ENCODE results near the gene AMBRA1.
A peak's percentile ranks its signal among the peaks of the same experiment; 100 is the strongest.

The AMBRA1 gene

DNA sequence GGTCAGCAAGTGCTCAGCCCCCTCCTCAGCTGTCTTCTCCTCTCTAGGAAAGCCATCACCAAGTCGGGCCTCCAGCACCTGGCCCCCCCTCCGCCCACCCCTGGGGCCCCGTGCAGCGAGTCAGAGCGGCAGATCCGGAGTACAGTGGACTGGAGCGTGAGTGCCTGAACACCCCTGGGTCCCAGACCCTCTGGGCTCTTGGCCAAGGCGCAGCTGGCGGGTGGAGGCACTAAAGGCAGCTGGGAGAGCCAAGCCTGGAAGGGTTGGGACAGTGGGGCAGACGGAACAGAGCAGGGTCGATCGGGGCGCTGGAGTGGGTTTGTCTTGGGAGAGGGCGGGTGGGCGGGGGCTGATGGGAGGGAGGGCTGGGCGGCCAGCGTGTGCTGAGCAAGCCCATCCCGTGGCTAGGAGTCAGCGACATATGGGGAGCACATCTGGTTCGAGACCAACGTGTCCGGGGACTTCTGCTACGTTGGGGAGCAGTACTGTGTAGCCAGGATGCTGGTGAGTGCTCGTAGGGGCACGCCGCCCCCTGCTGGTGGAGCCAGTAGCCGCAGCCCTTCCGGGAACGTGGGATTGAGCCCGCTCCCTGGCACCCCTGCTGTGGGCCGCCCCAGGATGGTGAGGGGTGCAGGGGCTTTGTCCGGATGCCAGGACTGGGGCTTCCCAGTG is 226.4 kb downstream of the AMBRA1 start:
- peak; percentile 49 for DNase-seq (ENCODE audit: low spot score)

DNA sequence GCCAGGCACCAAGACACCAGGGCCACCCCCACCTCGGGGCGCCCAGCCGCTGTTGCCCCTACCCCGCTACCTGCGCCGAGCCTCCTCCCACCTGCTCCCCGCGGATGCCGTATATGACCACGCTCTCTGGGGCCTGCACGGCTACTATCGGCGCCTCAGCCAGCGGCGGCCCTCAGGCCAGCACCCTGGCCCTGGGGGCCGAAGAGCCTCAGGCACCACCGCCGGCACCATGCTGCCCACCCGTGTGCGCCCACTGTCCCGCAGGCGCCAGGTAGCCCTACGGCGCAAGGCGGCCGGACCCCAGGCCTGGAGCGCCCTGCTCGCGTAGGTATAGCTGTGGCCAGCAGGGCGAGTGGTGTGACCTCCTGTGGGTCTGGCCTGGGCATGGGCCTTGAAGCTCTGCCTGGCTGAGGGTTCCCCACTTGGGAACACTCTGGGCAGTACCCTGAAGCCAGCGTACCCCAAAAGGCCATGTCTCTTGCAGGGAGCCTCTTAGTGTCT is 227.1 kb downstream of the AMBRA1 start:
- DNase-seq (ENCODE audit: low spot score) = no peak

DNA sequence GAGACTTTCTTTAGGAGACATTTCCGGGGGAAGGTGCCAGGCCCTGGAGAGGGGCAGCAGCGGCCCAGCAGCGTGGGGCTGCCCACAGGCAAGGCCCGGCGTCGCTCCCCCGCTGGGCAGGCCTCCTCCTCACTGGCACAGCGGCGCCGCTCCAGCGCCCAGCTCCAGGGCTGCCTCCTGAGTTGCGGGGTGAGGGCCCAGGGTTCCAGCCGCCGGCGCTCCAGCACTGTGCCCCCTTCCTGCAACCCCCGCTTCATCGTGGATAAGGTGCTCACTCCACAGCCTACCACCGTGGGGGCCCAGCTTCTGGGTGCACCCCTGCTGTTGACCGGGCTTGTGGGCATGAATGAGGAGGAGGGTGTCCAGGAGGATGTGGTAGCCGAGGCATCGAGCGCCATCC is 227.6 kb downstream of the AMBRA1 start:
- no peak for DNase-seq (ENCODE audit: low spot score)

DNA sequence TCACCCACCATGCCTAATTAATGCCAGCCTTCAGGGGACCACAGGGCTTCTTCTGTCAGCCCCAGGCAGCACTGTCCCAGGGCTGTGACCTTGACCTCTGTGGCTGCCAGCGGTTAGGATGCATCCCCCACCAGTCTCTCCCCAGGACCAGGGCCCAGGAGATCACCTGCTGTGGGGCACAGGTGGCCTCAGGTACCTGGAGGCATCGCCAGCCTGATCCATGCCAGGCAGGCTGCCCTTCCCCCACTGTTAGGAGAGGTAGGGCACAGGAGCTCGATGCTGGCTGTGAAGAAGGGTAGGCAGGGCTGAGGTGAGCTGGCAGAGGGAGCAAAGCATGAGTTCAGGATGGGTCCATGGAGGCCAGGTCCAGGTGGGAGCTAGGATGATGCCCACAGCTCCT is 229.0 kb downstream of the AMBRA1 start:
- no peak for DNase-seq (ENCODE audit: low spot score)

DNA sequence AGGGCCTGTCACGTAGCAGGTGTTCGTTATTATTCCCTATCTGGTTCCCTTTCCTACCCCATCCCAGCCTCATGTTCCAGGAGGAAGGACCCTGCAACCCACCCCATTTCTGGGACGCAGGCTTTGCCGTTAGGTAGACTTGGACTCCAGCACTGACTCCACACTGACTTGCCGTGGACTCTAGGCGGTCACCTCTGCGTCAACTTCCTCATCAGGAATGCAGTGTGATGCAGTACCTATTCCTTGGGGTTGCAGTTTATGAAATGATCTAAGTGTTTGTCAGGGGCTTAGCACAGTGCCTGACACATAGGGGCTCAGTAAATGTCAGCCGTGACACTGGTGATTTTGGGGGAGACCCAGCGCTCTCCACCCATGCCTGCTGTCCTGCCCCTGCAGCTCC is 229.8 kb downstream of the AMBRA1 start:
- DNase-seq (ENCODE audit: low spot score) = no peak

DNA sequence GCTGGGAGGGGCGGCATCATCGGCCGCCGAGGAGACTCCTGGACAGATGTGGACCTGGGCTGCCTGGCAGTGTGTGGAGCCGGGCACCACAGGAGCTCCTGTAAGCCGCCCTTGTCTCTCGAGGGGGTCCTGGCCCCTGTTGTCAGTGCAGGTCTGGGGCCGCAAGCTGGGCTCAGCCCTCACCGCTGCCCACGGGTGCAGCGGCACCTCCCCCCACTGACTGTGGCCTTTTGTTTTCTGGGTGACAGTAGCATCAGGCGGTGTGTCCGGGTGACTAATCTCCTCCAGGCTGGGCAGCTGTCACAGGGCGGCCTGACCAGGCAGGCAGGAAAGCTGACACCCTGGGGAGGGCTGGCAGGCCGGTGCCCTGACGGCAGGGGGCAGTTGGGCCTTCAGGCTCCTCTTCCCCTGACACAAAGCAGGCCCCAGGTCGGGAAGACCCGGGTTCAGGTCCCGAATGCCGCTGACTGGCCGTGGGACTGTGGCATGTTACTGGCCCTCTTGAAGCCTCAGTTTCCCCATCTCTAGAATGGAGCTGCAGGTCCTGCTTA is 230.3 kb downstream of the AMBRA1 start:
- DNase-seq (ENCODE audit: low spot score) = no peak

DNA sequence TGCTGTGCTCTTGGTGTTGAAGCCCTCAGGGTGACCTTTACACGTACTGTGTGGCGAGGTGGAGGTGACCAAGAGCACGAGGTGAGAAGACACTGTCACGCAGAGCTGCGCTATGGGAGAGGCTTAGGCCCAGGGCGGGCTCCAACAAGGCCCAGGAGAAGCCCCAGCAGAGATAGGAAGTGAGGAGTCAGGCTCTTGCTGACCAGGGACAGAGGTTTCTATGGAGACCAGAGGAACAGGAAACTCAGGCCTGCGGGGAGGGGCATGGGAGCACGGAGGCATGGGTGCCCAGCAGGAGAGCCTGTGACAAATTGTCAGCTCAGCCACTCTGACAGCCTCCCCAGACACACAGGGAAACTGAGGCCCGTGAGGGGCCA is 230.8 kb downstream of the AMBRA1 start:
- no peak for DNase-seq (ENCODE audit: low spot score)

DNA sequence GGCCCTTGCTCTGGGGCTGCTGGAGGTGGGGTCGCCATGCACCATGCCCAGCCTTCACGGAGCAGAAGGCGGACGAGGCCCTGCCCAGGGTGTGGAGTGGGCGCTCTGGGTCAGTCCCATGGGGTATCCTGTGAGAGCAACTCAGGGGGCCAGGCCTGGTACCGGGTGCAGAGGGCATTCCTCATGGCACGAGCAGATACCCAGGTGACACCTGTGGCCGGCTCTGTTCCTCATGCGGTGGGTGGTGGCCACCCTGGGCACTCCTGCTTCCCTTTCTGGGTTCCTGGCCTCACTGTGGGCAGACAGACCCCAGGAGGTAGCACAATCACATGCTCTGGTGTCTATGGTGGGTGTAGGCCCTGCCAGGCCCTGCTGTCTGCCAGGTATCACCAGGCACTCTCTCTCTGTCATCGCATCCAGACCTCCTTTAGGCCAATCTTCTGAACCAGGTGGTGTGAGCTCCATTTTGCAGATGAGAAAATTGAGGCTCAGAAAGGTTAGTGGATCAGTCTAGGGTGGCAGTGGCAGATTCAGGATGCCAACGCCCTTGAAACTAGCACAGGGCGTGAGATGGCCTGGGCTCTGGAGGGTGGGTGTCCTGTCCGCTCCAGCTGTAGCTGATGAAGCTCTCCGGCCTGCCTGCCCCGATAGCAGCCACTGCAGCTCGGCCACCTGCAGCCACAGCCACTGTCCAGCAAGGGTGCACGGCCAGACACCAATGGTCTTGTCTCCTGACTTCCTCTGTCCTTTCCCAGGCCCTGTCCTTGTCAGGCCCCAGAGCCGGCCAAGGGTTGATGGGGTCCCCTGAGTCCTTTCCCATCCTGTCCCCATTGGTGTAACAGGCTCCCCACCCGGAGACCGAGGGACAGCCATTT is 231.4 kb downstream of the AMBRA1 start:
- DNase-seq (ENCODE audit: low spot score) = no peak

DNA sequence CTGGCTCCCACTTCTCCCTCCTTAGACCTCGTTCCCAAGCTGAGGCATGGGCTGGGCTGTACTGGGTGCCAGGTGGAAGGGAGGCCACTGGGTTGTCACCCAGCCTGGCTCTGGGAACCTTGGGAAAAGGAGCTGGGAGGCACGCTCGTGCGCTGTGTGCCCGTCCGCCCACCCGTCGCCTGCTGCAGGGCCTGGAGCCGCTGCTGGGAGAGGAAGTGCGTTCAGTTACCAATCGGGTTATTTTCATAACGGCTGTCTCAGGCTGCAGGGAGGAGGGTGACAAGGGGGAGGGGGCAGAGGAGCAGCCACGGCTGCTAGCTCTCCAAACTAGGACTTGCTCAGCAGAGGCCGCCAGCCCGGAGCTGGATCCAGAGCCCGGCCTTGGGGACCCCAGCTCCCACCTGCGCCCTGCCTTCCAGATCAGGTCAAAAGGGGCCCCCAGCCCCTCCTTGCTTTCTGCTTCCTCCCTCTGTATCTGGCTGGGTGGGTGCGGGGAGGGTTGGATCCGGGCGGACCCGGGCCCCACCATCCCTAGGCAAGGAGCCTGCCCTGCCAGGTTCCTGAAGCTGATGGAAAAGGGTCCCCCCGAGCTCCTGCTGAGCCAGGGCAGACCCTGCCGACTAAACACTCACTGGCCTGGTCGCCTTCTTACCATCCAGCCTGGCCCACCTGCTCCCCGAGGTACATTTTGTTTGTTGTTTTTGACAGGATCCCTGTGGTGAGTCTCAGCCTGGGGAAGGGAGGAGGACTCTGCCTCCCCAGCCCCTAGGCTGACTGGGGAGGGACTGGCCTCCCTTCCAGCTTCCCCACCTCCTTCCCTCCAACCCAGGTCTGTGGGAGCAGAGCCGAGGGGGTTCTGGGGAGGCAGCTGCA is 232.3 kb downstream of the AMBRA1 start:
- DNase-seq (ENCODE audit: low spot score) = peak; percentile 33

DNA sequence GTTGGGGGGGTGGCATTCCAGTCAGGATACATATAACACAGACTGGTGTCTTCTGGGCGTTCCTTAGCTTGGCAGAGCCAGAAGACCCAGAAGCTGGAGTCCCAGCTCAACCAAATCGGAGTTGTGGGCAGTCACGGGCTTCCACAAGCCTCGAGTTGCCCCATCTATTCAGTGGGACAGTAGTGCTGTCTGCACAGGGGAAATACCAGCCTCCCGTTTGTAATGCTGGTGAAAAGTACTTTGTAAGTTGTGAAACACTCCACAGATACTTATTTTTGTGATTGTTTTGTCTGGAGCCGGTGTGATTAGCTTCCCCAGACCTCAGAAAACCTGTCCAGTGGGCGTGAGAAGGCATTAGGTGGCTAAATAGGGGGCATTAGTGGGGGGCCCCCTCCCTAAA is 232.9 kb downstream of the AMBRA1 start:
- DNase-seq (ENCODE audit: low spot score) = no peak

DNA sequence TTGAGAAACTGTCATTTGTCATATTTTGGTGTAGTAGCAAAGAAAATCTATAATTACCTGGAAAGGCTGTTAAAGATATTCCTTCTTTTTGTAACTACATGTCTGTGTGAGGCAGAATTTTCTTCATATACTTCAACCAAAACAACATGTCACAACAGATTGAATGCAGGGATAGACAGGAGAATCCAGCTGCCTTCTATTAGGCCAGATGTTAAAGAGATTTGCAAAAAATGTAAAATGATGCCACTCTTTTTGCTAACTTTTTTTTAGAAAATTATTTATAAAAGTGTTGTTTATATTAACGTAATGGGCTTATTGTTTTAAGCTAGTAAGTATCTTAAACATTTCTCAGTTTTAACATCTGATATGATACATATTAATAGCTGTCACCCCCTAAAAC is 233.9 kb downstream of the AMBRA1 start:
- no peak for DNase-seq (ENCODE audit: low spot score)

DNA sequence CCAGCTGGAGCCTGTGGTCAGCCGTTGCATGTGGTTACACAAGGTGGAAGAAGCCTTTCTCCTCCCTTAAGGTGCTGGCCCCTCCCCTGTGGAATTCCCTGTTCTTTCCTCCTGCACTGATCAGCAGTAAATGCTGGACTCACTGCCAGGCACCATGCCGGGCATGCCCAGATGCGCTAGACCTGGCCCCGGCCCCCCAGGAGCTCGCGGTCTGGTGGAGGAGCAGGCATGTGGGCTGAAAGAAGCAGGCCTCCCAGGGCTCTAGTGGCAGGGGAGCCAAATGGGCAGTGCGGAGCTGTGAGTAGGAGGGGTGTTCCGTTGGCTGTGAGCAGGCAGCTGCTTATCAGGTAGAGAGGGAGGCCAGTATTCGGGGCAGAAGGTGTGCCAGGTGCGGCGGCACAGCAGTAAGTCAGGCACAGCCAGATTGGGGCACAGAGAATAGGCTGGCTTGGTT is 236.3 kb downstream of the AMBRA1 start:
- DNase-seq (ENCODE audit: low spot score) = peak; percentile 82

DNA sequence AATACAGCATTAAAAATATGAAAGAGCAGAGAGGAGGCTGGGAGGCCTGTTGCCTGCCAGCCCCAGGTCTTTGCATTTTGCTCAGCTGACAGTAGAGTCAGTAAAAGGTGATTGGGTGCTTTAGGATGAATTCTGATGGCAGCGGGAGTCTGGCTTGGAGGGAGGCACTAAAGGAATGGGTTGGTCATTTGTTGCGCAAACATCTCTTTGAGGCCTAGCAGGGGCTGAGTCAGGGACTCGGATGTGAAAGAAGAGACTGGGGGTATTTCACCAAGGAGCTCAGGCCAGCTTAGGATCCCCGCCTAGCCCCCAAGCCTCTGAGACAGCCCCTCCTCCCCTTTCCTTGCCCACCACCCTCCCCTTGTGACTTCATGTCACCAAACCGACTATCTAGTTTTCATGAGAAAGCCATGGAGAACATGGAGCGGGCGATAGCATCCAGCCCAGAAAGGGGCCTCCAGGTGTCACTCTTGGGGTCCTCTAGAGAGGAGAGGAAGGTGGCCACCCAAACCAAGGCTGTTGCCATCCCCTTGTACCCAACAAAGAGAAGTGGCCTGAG is 236.8 kb downstream of the AMBRA1 start:
- no peak for DNase-seq (ENCODE audit: low spot score)

DNA sequence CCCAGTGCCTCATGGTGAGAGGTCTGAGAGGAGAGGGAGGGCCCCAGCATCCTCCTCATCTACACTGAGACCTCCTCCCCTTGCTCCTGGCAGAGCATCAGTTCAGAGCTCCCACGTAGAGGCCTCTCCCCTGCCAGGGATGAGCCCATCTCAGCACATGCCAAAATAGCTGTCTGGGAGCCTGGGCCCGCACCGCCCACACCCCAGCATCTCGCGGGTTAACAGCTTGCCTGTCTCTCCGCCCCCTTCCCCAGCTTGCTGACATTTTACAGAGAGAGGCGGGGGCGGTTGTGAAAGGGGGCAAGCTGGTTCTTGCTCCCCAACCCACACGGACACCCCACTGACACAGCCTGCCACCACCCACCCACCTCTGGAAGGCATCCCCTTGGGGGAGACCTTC is 240.1 kb downstream of the AMBRA1 start:
- no peak for DNase-seq (ENCODE audit: low spot score)

DNA sequence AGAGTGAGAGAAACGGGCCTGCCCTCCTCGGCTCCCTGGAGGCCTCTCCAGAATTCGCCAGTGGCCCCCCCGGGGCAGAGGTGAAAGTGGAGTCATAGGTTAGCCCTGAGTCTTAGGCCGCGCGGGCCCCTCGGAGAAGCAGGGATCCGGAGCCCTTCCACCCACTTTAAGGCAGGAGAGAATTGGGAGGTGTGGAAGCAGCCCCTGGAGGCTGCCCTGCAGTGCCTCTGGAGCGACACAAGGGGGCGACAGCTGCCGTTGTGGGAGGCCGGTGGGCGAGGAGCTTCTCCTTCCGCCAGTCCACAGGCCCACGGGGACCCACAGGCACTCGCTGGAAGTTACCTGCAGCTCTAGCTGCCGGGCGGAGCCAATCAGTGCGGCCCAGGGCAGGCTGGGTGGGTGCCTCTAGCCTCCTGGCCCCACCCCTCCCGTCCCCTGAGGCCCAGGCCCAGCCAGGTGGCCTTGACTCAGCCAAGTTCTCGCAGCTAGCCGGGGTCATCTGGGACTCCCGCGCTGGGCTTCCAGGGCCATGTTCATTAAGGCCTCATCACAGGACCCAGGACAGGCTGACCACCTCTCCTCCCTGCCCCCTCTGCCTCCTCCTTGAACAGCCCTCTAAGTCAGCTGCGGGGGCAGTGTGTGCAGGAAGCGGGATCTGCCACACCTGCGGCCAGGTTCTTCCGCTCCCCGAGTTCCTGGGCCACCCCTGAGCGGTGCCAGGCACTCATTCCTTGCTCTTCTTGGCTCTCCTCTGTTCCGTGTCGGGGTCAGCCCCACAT is 241.6 kb downstream of the AMBRA1 start:
- DNase-seq (ENCODE audit: low spot score) = peak; percentile 52

DNA sequence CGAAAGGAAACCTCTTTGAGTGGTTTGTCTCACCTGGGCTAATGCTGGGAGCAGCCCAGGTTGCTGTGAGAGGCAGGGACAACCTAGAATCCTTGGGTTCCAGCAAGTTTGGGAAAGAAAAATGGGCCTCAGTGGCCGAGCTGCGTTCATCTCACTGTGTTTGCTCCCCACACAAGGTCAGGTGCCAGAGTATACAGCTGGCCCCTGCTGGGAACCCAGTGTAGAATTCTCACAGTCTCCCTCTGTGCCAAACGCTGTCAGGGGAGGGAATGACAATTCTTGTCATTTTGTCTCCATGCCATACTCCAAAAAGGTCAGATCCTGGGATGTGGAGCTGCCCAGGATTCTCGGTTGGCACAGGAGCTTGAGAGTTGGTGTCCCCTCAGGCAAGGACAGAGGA is 242.2 kb downstream of the AMBRA1 start:
- no peak for DNase-seq (ENCODE audit: low spot score)

DNA sequence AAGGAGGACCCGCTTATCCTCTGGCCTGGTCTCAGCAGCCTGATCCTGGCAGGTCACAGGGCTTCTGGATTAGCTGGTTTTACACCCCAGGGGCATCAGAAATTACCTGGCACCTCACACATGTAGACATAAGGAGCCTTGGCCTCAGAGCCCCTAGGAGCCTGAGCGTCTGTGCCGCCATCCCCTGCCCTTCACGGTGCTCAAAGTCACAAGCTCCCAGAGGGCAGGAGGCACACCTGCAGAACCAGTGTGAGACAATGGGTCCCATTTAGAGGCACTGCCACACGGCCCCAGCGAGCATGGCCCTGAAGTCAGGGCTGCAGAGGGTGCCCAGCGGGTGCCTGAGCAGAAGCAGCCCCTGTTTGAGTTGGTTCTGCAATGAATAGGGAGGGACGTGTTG is 242.7 kb downstream of the AMBRA1 start:
- no peak for DNase-seq (ENCODE audit: low spot score)

DNA sequence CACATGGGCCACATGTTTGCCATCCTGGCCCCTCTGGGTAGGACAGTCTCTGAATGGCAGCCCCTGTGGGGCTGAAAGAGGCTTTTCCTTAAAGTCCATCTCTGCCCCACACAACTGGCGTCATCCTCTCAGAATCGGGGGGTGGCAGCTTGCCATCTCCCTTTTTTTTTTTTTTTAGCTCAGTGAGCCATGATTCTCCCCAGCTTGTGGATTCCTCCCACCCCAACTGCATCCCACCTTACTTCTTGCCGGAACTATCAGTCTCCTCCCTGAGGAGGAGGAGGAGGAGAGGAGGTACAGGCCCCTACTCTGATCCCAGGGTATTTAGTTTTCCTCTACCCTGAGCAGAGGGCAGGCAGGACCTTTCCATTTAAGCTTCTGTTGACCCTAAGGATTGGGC is 243.1 kb downstream of the AMBRA1 start:
- DNase-seq (ENCODE audit: low spot score) = peak; percentile 28

DNA sequence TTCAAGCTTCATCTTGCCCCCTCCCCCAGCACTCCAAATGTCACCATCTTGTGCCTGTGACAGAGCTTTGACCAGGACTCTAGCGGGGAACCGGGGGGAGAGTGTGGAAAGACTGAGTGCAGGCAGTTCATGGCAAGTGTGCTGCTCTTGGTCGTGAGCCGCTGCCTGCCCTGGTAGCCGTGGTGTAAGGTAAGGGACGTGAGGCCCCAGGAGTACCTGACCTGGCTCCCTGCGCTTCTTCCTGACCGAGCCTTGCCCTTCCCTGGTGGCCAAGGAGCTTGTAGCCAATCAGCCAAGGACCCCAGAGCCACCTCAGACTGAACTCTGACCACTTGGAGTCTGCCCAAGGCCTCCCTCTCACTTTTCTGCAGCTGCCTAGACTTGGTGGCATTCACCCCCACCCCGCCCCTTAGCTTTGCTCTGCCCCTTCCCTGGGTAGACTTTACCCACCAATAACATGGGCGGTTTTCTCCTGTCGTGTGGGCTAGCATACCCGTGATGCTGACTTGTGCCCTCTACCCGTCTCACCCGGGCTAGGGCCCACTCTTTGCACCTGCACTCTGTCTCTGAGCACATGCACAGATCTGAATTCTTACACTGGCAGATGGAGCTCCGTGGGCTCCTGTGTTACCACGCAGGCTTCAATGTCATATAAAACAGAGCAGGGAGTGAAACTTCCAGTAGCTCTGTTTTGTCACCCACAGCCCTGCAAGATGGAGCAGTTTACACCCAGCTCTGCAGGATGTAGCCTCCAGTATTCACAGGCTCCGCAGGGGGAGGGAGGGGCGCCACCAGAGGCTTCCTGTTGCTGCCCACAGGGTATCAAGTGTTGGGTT is 245.0 kb downstream of the AMBRA1 start:
- DNase-seq (ENCODE audit: low spot score) = peak; percentile 26

Measured in cerebellar cortex (tissue), 1 donor.